Colonic mucosa (tissue), 4 donors: ENCODE results near the gene KLF3. TPM values are rescaled to one million over a fixed set of nuclear protein-coding genes. Genes with fewer than 3 reads are reported as not detected.

Experiments
- DNase-seq: peaks from one replicate; pipeline ENCODE4 v3.0.0-alpha.2; 2020
- H3K27ac ChIP-seq: fragments of 200-600 bp; one replicate; pipeline ENCODE4 v1.8.0; 2021
- H3K27me3 ChIP-seq: fragments of 200-600 bp; one replicate; pipeline ENCODE4 v1.8.0; 2021
- H3K36me3 ChIP-seq: fragments of 200-600 bp; one replicate; pipeline ENCODE4 v1.8.0; 2021
- H3K4me1 ChIP-seq: fragments of 200-600 bp; one replicate; pipeline ENCODE4 v1.8.0; 2021; ENCODE audit warnings: mild to moderate bottlenecking
- H3K4me3 ChIP-seq: fragments of 200-600 bp; one replicate; pipeline ENCODE4 v1.8.0; 2021
- H3K9ac ChIP-seq, 2 donors: one replicate each; pipeline ENCODE4 v1.7.0; 2013; ENCODE audit warnings: control low read depth in 2 of 2, low read depth in 2 of 2, low read length in 2 of 2
- H3K9me3 ChIP-seq: fragments of 200-600 bp; one replicate; pipeline ENCODE4 v1.8.0; 2021
- intact Hi-C: fragments of 100-400 bp; cut with DNase I; formaldehyde crosslinking; loops from one replicate; pipeline ENCODE4 v1.14.1; 2022
- total RNA-seq, 2 donors: library from RNA; stranded (reverse); fragmentation: NEBNext Ultra II Directional in 1 of 2; extraction: Animal tissue kit (Norgen Biotek cat#: 25700) in 1 of 2; gene quantifications; one replicate each; pipeline ENCODE4 v1.2.1, GENCODE V29; 2021
- TF ChIP-seq, protein P1 (sequence below): fragments of 200-600 bp; IDR thresholded peaks from one replicate; pipeline ENCODE4 v1.8.0; 2022; ENCODE audit warnings: antibody characterized with exemption, mild to moderate bottlenecking
- donor health status: healthy.
- donor health status: DM: no; HTN: no; CAD: no.
- donor health status: DM: no; HTN: no; CAD: no.

The KLF3 gene
- total RNA-seq, 2 donors from 2014 or later: 87.1 to 116 TPM

DNA sequence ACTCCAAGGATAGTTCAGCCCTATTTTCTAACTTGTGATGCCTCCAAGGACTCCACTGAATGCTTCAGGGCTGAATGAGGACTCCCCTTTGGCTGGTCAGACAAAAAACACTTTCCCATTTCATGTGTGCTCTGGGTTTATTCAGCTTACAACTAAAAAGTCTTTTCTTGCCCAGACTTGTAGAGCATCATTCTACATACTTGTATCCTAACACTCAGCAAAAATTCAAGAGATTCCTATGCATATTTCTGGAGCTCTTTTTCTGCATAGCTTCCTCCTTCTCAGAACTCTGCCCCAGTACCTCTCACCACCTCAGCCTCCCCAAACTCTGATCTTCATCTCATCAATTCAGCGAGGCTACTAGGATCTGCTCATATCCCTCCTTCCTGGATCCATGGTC lies 22.2 kb upstream of the KLF3 start:
- intact Hi-C loops: no loop called here
- Histone ChIP-seq H3K9me3 (no peaks in the 10 kb centered on the region), H3K9ac (no peak overlapping the region), H3K27me3 (no peaks in the 10 kb centered on the region), H3K36me3 (no peaks in the 10 kb centered on the region), H3K4me1 (no peaks in the 10 kb centered on the region), H3K4me3 (no peak overlapping the region), H3K27ac (no peak overlapping the region)
- DNase-seq: no peak
- TF ChIP-seq, protein P1, sequence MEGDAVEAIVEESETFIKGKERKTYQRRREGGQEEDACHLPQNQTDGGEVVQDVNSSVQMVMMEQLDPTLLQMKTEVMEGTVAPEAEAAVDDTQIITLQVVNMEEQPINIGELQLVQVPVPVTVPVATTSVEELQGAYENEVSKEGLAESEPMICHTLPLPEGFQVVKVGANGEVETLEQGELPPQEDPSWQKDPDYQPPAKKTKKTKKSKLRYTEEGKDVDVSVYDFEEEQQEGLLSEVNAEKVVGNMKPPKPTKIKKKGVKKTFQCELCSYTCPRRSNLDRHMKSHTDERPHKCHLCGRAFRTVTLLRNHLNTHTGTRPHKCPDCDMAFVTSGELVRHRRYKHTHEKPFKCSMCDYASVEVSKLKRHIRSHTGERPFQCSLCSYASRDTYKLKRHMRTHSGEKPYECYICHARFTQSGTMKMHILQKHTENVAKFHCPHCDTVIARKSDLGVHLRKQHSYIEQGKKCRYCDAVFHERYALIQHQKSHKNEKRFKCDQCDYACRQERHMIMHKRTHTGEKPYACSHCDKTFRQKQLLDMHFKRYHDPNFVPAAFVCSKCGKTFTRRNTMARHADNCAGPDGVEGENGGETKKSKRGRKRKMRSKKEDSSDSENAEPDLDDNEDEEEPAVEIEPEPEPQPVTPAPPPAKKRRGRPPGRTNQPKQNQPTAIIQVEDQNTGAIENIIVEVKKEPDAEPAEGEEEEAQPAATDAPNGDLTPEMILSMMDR: no peak

DNA sequence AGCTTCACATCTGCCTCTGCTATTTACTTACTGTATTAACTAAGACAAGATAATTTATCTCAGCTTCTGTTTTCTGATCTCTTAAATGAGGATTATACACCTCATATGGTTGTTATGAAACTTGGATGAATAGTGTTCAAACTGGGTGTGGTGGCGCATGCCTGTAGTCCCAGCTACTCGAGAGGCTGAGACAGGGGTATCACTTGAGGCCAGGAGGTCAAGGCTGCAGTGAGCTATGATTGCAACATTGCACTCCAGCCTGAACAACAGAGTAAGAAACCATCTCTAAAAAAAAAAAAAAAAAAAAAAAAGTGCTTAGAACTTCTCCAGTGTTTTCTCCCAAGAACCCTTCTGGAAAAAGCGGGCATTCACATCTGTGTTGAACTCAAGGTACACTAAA lies 19.8 kb upstream of the KLF3 start:
- no peaks in the 10 kb centered on the region for H3K4me1 ChIP-seq

DNA sequence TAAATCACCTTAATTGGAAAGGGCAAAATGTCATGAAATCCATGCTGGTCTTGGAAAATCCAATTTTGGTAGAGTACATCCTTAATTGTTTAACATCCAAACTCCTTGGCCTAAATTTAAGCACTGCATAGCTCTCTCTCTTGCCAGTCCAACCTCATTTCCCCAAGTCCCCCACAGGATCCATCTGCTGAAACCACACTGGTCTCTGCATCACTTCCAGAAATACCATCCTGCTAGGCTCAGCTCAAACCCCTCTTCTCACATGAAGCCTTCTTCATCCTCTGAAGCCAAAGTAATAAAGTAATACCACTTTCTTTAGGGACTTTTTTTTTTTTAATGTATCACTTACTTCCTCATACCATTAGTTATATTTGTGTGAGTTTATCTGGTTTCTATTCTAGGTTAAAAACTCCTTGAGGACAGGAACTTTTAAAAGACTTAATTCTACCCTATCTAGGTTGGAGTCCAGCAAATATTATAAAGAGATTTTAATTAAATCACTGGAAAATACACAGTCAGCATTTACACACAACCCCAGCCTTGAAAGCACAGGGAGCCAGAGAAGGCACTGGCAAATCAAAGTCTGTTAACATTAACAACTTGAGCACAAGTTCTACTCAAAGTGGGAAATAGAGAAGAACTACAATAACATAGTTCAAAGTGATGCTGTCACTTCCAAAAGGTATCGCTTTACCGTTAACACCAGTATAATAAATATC lies 16.7 kb upstream of the KLF3 start:
- Histone ChIP-seq H3K27me3 (no peaks in the 10 kb centered on the region), H3K9me3 (no peaks in the 10 kb centered on the region), H3K36me3 (no peaks in the 10 kb centered on the region), H3K9ac (no peak overlapping the region), H3K4me3 (no peak overlapping the region), H3K27ac (no peak overlapping the region), H3K4me1 (no peaks in the 10 kb centered on the region)
- TF ChIP-seq, protein P1: no peak
- no peak for DNase-seq
- intact Hi-C loops: no loop called here

More for the DNA sequence above, 19.8 kb upstream of the KLF3 start:
- H3K4me3 ChIP-seq: no peak overlapping the region
- no peak overlapping the region for H3K27ac ChIP-seq
- no peaks in the 10 kb centered on the region for H3K27me3 ChIP-seq
- no peaks in the 10 kb centered on the region for H3K9me3 ChIP-seq
- H3K9ac ChIP-seq: no peak overlapping the region
- H3K36me3 ChIP-seq: no peaks in the 10 kb centered on the region
- DNase-seq: no peak
- intact Hi-C loops: no loop called here
- TF ChIP-seq, protein P1: no peak

DNA sequence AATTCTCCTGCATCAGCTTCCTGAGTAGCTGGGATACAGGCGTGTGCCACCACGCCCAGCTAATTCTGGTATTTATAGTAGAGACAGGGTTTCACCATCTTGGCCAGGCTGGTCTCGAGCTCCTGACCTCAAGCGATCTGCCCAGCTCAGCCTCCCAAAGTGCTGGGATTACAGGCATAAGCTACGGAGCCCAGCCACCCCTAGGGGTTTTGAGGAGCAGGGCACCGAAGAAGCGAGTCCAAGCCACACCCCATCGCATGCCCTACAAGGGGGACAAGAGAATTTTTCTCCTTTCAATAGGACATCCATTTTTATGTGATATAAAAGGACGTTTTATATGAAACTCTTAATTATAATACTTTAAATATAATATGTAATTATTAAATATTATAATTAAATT lies 13.9 kb upstream of the KLF3 start:
- TF ChIP-seq, protein P1: no peak
- Histone ChIP-seq H3K4me1 (no peaks in the 10 kb centered on the region), H3K36me3 (no peaks in the 10 kb centered on the region), H3K9ac (no peak overlapping the region), H3K27ac (no peak overlapping the region), H3K27me3 (no peaks in the 10 kb centered on the region), H3K4me3 (no peak overlapping the region), H3K9me3 (no peaks in the 10 kb centered on the region)
- no peak for DNase-seq
- intact Hi-C loops: no loop called here

DNA sequence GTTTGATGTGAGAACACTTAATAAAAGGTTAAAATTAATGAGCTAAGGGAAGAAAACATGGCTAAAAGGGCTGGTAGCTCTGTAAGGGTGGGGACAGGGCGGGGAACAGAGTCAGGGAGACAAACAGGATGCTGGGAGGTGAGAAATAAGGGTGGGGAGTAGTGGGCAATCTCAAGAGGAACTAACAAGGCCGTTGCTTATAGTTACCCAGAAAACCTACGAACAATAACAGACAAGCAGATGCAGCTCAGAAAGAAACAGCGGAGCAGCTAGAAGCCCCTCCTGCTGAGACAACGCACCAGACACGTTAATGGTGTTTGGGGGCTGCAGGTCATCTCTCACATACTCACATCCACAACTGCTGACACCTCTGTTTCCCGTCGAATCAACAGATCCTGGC lies 9.7 kb upstream of the KLF3 start:
- H3K27ac ChIP-seq: no peak overlapping the region
- TF ChIP-seq, protein P1: no peak
- no peaks in the 10 kb centered on the region for H3K36me3 ChIP-seq
- no peaks in the 10 kb centered on the region for H3K4me1 ChIP-seq
- DNase-seq: no peak
- no peaks in the 10 kb centered on the region for H3K27me3 ChIP-seq
- intact Hi-C loops: no loop called here
- no peak overlapping the region for H3K4me3 ChIP-seq
- H3K9me3 ChIP-seq: no peaks in the 10 kb centered on the region
- no peak overlapping the region for H3K9ac ChIP-seq
